Calu3 (cell line): Measurements from ENCODE around the gene SLC16A3. TPM values are rescaled to one million over a fixed set of nuclear protein-coding genes. Genes with fewer than 3 reads are reported as not detected.
"Not testable (repeated sequence)": the region's sequence is repeated elsewhere in the genome, so short reads cannot be mapped to it uniquely, and the experiment has no call there.

ENCODE experiments used
- BruUV-seq: library from RNA; stranded (reverse); fragments of 400-500 nt; replicated peaks from 2 replicates; lab custom pipeline; 2021; lab: Mats Ljungman, UMichigan
- CTCF ChIA-PET: fragments of 300-600 bp; sonication (Branson Sonifier 250); formaldehyde crosslinking; loops from one replicate; lab custom pipeline; 2022; ENCODE audit warnings: antibody characterized with exemption; lab: Charles Lee
- DNase-seq: peaks from one replicate; pipeline ENCODE4 v3.0.0; 2022
- H3K27ac Mint-ChIP-seq: one replicate; pipeline ENCODE4 v1.8.0; 2022; ENCODE audit warnings: mixed read lengths; ENCODE audit not compliant: unreplicated experiment
- H3K27me3 Mint-ChIP-seq: one replicate; pipeline ENCODE4 v1.8.0; 2022; ENCODE audit warnings: mixed read lengths; ENCODE audit not compliant: unreplicated experiment
- H3K36me3 Mint-ChIP-seq: one replicate; pipeline ENCODE4 v1.8.0; 2022; ENCODE audit warnings: mild to moderate bottlenecking, moderate library complexity, mixed read lengths; ENCODE audit not compliant: insufficient read depth, unreplicated experiment
- H3K4me1 Mint-ChIP-seq: one replicate; pipeline ENCODE4 v1.8.0; 2022; ENCODE audit warnings: mild to moderate bottlenecking, low read depth, mixed read lengths; ENCODE audit not compliant: unreplicated experiment
- H3K4me3 Mint-ChIP-seq: one replicate; pipeline ENCODE4 v1.8.0; 2022; ENCODE audit warnings: mild to moderate bottlenecking, low read depth, moderate library complexity, mixed read lengths; ENCODE audit not compliant: unreplicated experiment
- H3K9me3 Mint-ChIP-seq: one replicate; pipeline ENCODE4 v1.8.0; 2022; ENCODE audit warnings: low read depth, mixed read lengths; ENCODE audit not compliant: unreplicated experiment
- intact Hi-C: fragments of 100-400 bp; cut with micrococcal nuclease; formaldehyde crosslinking; loops from one replicate; pipeline ENCODE4 v1.10.0; 2022; ENCODE audit not compliant: unreplicated experiment
- total RNA-seq: library from RNA; stranded (reverse); gene quantifications from 2 replicates; pipeline ENCODE4 v1.2.3, GENCODE V29; 2022
- TF ChIP-seq, protein P1 (sequence below): fragments of 200-600 bp; IDR thresholded peaks from one replicate; pipeline ENCODE4 v1.8.0; 2022; ENCODE audit warnings: antibody characterized with exemption; ENCODE audit not compliant: unreplicated experiment

Gene SLC16A3
- total RNA-seq, 1 experiment from 2014 or later = 47.2 TPM

DNA sequence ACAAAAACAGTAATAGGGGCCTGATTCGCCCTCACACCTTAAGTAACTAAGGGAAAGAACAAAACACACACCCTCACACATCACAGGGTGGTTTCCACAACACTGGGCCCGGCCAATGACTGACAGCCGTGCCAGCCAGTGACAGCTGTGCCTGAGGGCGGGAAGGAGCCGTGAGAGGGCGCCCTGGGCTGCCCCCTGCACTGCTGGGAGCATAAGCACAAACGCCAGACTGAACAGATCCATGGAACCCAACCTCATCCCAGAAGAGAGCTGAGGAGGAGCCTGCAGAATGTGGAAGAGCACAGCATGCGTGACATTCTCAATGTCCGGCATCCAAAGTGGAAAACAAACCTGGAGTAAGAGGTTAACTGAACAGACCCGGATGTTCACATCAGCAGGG lies 28.6 kb downstream of the SLC16A3 start:
- intact Hi-C loops = no loop called here
- H3K36me3 Mint-ChIP-seq = peaks cover 75% of the 10 kb centered on the region
- BruUV-seq = no TSS peak

DNA sequence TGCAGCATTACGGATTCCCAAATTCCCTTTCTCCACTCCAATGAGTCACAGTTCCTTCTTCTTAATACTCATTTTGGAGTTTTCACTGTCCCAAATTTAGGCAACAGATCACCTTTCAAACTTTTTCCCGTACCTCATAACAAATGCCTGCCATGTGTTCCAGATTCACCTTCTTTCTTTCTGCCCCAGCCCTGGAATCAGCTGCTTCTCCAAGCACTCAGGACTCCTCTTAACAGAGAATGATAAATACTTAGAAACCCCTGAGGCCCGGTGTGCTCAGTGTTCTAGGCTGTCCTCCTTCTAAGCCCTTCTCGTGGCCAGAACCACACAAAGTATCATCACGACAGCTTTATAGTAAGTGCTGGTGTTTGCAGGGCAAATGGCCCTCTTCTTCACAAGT lies 29.7 kb downstream of the SLC16A3 start:
- intact Hi-C loops = no loop called here
- CTCF ChIA-PET = no interaction called here
- no peak overlapping the region for H3K27ac Mint-ChIP-seq
- BruUV-seq = no TSS peak
- no peak overlapping the region for H3K4me3 Mint-ChIP-seq
- H3K9me3 Mint-ChIP-seq = no peaks in the 10 kb centered on the region
- no peaks in the 10 kb centered on the region for H3K4me1 Mint-ChIP-seq
- H3K27me3 Mint-ChIP-seq = no peaks in the 10 kb centered on the region
- DNase-seq = no peak
- TF ChIP-seq, protein P1, sequence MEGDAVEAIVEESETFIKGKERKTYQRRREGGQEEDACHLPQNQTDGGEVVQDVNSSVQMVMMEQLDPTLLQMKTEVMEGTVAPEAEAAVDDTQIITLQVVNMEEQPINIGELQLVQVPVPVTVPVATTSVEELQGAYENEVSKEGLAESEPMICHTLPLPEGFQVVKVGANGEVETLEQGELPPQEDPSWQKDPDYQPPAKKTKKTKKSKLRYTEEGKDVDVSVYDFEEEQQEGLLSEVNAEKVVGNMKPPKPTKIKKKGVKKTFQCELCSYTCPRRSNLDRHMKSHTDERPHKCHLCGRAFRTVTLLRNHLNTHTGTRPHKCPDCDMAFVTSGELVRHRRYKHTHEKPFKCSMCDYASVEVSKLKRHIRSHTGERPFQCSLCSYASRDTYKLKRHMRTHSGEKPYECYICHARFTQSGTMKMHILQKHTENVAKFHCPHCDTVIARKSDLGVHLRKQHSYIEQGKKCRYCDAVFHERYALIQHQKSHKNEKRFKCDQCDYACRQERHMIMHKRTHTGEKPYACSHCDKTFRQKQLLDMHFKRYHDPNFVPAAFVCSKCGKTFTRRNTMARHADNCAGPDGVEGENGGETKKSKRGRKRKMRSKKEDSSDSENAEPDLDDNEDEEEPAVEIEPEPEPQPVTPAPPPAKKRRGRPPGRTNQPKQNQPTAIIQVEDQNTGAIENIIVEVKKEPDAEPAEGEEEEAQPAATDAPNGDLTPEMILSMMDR = no peak
- H3K36me3 Mint-ChIP-seq = peaks cover 77% of the 10 kb centered on the region

More for the DNA sequence above, 28.6 kb downstream of the SLC16A3 start:
- no peaks in the 10 kb centered on the region for H3K9me3 Mint-ChIP-seq
- no peak overlapping the region for H3K27ac Mint-ChIP-seq
- no peak for DNase-seq
- no peaks in the 10 kb centered on the region for H3K27me3 Mint-ChIP-seq
- no peaks in the 10 kb centered on the region for H3K4me1 Mint-ChIP-seq
- CTCF ChIA-PET = interaction anchor here (0.6 kb wide), 1 partner anchor 133 kb away, joined by 5 read pairs; no protein-coding TSS in a partner anchor
- TF ChIP-seq, protein P1 = no peak
- no peak overlapping the region for H3K4me3 Mint-ChIP-seq

DNA sequence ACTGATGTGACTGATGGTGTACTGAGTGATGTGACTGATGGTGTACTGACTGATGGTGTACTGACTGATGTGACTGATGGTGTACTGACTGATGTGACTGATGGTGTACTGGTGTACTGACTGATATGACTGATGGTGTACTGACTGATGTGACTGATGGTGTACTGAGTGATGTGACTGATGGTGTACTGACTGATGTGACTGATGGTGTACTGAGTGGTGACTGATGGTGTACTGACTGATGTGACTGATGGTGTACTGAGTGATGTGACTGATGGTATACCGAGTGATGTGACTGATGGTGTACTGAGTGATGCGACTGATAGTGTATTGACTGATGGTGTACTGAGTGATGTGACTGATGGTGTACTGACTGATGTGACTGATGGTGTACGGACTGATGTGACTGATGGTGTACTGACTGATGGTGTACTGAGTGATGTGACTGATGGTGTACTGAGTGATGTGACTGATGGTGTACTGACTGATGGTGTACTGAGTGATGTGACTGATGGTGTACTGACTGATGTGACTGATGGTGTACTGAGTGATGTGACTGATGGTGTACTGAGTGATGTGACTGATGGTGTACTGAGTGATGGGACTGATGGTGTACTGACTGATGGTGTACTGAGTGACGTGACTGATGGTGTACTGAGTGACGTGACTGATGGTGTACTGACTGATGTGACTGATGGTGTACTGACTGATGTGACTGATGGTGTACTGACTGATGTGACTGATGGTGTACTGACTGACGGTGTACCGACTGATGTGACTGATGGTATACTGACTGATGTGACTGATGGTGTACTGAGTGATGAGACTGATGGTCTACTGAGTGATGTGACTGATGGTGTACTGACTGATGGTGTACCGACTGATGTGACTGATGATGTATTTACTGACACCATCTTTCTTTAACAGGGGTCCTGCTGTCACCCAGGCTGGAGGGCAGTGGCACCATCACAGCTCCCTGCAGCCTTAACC lies 31.4 kb downstream of the SLC16A3 start:
- BruUV-seq = not testable (repeated sequence)

DNA sequence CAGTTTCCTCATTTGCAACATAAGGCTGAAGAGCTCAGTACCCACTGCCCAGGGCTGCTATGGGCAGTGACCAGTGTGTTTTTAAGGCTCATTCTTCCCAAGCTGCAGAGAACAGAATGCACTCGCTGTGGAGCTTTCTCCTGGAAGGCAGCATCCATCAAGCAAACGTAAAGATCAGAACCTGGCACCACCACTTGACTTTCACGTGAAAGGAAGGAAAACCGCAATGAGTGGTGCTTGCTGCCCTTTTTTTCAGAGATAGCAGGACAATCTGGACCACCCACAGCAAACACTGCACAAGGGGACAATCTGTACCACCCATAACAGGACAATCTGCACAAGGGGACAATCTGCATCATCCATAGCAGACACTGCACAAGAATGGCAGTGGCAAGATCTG lies 33.5 kb downstream of the SLC16A3 start:
- TF ChIP-seq, protein P1 = no peak
- no TSS peak for BruUV-seq
- Mint-ChIP-seq H3K27me3 (no peaks in the 10 kb centered on the region), H3K4me3 (no peak overlapping the region), H3K9me3 (no peaks in the 10 kb centered on the region), H3K4me1 (peaks cover 14% of the 10 kb centered on the region), H3K27ac (no peak overlapping the region), H3K36me3 (peaks cover 93% of the 10 kb centered on the region)
- CTCF ChIA-PET = no interaction called here
- no peak for DNase-seq
- intact Hi-C loops = no loop called here

More for the DNA sequence above, 31.4 kb downstream of the SLC16A3 start:
- H3K36me3 Mint-ChIP-seq = peaks cover 92% of the 10 kb centered on the region
- DNase-seq, H3K9me3 Mint-ChIP-seq, H3K4me1 Mint-ChIP-seq, CTCF ChIA-PET, H3K27ac Mint-ChIP-seq, H3K27me3 Mint-ChIP-seq, intact Hi-C loops, H3K4me3 Mint-ChIP-seq: not testable (repeated sequence)
